ENCODE results near the gene COL9A1.

Gene COL9A1

DNA sequence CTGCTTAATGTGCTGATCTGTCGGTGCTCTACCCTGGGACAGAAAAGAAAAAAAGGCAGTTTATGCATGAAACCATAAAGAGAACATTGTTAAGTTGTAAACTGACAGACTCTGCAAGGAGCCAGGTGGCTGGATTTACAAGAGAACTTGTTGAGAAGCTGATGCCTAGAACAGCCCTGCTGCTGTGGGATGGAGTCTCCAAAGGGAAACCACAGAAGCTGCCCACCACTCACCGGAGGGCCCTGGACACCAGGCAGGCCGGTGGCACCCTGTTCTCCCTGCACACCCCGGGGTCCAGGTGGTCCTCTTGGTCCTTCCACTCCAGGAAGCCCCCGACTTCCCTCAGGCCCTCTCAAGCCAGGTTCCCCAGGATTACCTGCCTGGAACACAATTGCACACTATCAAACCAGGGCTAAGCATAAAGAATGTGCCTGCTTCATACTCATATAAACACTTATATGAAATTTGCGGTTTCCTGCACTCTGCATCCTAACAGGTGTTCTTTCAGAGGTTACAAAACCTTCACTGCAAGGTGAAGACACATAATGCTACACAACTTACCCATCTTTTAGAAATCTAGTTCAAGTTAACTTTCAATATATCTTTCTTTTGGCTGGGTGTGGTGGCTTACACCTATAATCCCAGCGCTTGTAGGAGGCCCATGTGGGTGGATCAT, 68.2 kb downstream of the COL9A1 start:
- no peak for DNase-seq (ENCODE audit: low read depth in 2 of 2)

DNA sequence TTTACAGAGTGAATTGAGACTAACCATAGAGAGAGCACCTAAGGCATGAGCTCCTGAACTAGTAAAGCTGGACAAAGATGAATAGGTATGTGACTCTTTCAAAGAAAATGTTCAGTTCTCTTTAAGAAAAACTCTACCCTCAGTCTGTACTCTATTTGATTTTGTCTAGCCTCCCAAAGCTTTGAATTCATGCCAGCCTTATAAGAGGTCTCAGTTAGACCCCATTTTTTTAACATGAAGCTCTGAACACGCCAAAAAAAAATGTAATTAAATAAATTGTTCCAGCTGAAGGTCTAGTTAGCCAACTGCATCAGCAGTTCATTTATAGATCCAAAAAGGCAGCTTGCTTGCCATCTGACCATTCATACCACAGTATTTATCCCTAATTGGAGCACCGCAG, 71.6 kb downstream of the COL9A1 start:
- no peak for DNase-seq (ENCODE audit: low read depth in 2 of 2)

DNA sequence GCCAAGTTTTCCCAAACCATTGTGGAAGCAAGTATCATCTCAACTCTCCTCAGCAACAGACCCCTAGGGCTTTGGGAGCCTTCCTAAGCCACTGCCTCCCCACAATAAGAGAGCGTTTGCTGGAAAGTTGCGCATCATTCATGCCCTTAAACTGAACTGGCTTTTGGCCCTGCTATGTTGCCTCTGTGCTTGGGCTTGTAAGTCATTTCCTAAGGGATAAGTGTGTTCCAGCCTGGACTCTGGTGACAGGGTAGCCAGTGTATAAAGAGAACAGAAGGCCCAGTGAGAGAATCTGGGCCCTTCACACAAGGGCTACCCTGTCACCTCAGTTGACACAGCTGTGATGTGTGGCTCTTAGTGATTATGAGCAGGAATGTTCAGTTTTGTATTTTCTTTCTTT, 77.8 kb downstream of the COL9A1 start:
- DNase-seq (ENCODE audit: low read depth in 2 of 2) = no peak

DNA sequence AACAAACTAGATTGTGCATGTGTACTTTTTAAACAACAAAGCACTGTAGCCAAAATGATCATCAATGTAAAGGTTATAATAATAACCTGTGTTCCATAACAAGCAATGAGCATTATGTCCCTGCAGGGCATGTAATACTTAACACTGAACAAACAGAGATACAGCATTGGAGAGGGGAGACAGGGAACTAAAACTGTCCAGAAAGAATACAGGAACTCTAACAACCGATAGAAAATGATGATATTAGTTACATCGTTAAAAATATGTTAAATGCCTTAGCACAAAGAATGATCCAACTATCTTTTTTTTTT, 80.5 kb downstream of the COL9A1 start:
- DNase-seq (ENCODE audit: low read depth in 2 of 2) = no peak

GRCh38 chr6:70221715-70222438, 81.0 kb downstream of the COL9A1 start:
- no peak for DNase-seq (ENCODE audit: low read depth in 2 of 2)

GRCh38 chr6:70221025-70221714, 81.7 kb downstream of the COL9A1 start:
- DNase-seq (ENCODE audit: low read depth in 2 of 2) = no peak

DNA sequence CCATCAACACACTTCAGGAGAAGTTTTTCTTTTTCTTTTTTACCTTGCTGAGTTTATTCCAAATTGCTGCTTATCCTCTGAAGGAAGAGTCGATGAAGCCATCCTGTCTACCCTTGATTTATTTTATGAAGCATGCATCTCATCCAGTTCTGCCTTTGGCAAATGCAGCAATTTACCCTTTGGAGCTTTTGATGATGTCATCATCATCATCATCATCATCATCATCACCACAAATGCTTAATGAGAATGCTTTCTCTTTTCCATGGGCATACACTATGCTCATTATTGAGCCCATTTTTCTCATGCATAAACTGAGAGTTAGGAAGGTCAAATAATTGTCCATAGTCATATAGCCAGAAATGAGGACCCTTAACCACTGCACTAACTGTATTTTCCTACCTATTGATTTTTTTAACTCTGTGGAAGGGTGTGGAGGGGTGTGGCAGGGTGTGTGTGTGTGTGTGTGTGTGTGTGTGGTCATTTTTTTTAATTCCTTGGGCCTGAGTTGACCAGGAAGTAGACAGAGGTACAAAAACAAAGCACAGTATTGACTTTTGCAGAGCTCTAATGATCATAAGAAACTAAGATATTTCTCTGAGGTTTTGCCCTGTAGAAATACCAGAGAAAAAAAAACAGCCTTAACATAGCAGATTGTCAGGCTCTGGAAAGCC, 82.8 kb downstream of the COL9A1 start:
- no peak for DNase-seq (ENCODE audit: low read depth in 2 of 2)

DNA sequence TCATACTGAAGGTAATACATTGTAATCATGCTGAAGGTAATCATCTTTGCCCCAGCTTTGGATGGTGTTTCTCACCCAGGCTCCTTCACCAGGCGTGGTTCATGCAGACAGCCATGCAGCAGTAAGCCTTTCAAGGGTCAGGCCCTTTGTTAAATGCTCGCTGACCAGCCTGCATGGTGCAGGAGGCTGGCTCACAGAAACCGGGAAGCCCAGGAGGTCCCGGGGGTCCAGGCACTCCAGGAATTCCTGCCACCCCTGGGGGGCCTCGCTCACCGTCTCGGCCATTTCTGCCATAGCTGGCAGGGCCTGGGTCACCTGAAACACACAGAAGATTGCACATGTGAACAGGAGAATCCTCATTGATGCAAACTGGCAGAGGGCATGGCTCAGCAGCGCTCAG, 86.1 kb downstream of the COL9A1 start:
- DNase-seq (ENCODE audit: low read depth in 2 of 2) = no peak

DNA sequence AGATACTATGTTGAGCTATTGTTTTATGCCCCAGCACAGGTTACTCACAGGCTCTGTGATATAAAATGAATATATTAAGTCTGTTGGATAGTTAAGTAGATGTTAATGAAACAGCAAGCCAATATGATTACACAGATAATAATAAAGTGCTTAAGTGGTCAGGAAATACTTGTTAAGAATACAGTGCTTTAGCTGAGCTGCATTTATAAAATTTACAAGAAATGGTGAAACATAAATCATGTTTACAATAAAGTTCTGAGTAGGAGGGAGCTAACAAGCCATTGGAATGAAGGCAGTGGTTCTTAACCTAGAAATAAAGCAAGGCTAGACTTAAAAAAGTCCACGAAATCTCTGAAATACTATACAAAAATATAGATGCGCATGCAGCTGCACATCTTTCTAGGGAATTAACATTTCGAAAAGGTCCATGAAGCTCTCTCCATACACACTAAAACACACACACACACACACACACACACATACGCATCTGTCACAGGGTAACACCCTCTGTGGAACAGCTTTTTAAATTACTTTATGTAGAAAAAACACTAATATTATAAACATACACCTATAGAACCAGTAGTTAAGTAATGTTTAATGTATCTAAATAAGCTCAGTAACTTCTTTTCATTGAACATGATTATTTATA, 87.3 kb downstream of the COL9A1 start:
- no peak for DNase-seq (ENCODE audit: low read depth in 2 of 2)

GRCh38 chr6:70210462-70210861, 92.4 kb downstream of the COL9A1 start:
- DNase-seq (ENCODE audit: low read depth in 2 of 2) = no peak

GRCh38 chr6:70208235-70208790, 94.6 kb downstream of the COL9A1 start:
- no peak for DNase-seq (ENCODE audit: low read depth in 2 of 2)

DNA sequence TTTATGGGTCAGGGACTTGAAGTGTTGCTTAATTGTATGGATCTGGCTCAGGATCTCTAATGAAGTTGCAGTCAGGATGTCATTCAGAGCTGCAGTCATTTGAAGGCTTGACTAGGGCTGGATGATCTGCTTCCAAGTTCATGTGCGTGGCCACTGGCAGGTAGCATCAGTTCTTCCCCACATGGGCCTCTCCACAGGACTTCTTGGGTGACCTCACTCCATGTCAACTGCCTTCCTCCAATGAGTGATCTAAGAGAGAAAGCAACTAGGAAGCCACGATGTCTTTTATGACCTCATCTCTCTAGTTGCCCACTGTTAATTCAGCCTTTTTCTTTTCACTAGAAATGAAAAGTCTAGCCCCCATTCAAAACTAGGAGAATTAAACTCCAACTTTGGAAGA, 104.1 kb downstream of the COL9A1 start:
- no peak for DNase-seq (ENCODE audit: low read depth in 2 of 2)

GRCh38 chr6:70196531-70196930, 106.4 kb downstream of the COL9A1 start:
- DNase-seq (ENCODE audit: low read depth in 2 of 2) = no peak

DNA sequence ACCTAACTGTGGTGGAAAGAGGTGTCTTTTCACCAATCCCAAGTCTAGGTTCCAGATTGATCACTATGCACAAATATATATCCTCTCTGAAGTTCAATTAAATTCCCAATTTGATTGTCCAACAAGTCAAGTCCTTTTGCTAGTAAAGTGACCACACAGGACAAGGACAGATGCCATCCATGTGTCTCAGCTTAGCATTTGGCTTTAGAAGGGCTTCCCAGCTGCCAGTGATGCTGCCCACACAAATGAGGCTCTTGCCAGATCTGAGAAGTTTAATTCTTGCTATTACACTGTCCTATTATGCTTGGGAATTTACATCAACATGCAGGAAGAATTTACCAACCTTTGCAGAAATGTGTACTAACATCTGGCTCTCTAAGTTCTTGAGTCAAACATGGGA, 108.5 kb downstream of the COL9A1 start:
- no peak for DNase-seq (ENCODE audit: low read depth in 2 of 2)

GRCh38 chr6:70188202-70188601, 114.7 kb downstream of the COL9A1 start:
- no peak for DNase-seq (ENCODE audit: low read depth in 2 of 2)

- DNase-seq (ENCODE audit: low read depth in 2 of 2) = no peak
Measured at GRCh38 chr6:70186461-70186860, 116.4 kb downstream of the COL9A1 start.

DNA sequence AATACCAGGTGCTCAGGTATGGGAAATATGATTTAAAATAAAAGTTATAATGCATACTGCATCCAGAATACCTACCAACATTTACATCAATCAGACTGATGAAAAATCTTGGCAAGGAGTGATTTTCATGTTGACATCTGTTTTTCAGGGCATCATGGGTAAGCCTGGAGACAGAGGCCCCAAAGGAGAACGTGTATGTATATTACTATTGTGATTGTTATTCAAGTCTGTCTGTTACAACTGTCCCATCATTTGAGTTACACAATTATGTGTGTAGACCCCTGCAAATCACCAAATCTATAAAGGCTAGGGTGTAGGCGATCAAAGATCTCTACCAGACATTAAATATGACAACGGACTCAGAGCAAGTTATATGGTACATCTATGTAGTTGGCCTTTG, 118.2 kb downstream of the COL9A1 start:
- DNase-seq (ENCODE audit: low read depth in 2 of 2) = no peak

GRCh38 chr6:70183538-70183937, 119.3 kb downstream of the COL9A1 start:
- no peak for DNase-seq (ENCODE audit: low read depth in 2 of 2)

DNA sequence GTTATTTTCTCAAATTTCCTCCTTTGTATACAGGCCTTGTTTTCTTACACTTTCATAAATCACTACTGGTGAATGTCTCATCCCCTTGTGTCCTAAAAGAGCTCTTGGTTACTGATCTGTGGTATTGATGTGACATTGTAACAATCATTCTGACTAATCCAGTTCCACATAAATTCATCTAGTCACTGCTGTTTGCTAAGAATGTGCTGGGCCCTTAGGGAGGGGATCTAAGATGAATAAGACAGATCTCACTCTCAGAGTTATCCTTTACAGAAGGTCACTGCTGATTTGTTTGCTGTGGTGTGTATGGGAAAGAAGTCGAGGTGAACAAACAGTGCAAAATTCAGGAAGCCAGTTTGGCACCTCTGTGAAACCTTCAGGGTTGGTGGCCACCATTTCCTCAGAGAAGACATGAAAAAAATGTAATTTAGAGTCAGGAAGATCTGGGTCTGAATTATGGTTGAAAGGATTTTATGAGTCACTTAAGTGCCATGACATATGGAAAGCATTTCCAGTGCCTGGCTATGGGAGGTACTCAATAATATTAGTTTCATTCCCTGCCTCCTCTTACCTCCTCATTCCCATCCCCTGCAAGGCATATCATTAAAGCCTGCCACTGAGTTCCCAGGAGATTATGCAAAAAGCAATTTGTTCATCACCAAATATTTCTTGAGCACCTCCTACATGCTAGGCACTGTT, 121.8 kb downstream of the COL9A1 start:
- no peak for DNase-seq (ENCODE audit: low read depth in 2 of 2)

DNA sequence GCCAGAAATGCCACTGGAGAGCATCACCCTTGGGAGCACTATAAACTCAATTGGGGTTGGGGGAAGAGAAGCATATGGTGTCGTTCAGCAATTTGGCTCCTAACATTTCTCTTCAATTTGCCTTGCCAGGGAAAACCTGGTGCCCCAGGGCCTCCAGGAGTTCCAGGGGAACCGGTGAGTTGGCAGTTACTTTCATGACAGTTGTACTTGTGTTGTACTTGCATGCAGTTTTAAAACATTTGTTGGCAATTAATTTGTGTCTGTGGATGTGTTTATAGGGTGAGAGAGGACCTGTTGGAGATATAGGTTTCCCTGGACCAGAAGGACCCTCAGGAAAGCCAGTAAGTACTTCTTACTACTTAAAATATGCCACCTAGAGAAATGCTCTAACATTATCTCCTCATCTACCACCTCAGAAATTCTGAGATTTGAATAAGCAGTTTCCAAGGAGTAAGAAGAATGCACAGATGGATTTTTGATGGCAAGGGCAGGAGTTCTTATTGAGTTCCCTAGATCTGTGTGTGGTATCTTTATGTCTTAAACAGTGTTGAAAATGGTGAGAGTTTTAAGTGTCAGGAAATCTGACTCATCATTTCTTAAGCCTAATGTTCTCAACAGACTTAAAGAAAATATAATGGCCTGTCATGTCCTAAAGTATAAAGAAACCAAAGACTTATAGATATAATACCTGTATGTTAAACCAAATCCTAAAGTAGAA, 122.5 kb downstream of the COL9A1 start:
- DNase-seq (ENCODE audit: low read depth in 2 of 2) = no peak
